Activated naive CD4-positive, alpha-beta T cell treated with anti-CD3 and anti-CD28 coated beads for 36 hours (primary cell): ENCODE data around the gene KLHL12. TPM values are rescaled to one million over a fixed set of nuclear protein-coding genes. Genes with fewer than 3 reads are reported as not detected.
"Not testable (repeated sequence)": the region's sequence is repeated elsewhere in the genome, so short reads cannot be mapped to it uniquely, and the experiment has no call there.

Experiments used
- CTCF ChIA-PET: fragments of 350-600 bp; sonication (Branson Sonifier 250); formaldehyde crosslinking; loops from one replicate; lab custom pipeline; 2021; ENCODE audit warnings: antibody characterized with exemption; lab: Charles Lee
- DNase-seq: peaks from one replicate; pipeline ENCODE4 v3.0.0-alpha.2; 2020
- H3K27ac Mint-ChIP-seq: one replicate; pipeline ENCODE4 v1.8.0; 2021; ENCODE audit warnings: mild to moderate bottlenecking, mixed read lengths
- H3K27me3 Mint-ChIP-seq: one replicate; pipeline ENCODE4 v1.8.0; 2021; ENCODE audit warnings: low read depth, mixed read lengths
- H3K36me3 Mint-ChIP-seq: one replicate; pipeline ENCODE4 v1.8.0; 2021; ENCODE audit warnings: low read depth, mixed read lengths
- H3K4me1 Mint-ChIP-seq: one replicate; pipeline ENCODE4 v1.8.0; 2021; ENCODE audit warnings: low read depth, mixed read lengths
- H3K4me3 Mint-ChIP-seq: one replicate; pipeline ENCODE4 v1.8.0; 2021; ENCODE audit warnings: mild to moderate bottlenecking, moderate library complexity, mixed read lengths
- H3K9me3 Mint-ChIP-seq: one replicate; pipeline ENCODE4 v1.8.0; 2021; ENCODE audit warnings: mixed read lengths
- intact Hi-C: fragments of 100-400 bp; cut with micrococcal nuclease; formaldehyde crosslinking; loops from one replicate; pipeline ENCODE4 v1.15.1; 2023
- total RNA-seq, 2 experiments: library from RNA; stranded (reverse); gene quantifications; one replicate each; pipeline ENCODE4 v1.2.3, GENCODE V29; 2021

The KLHL12 gene
- total RNA-seq, 2 experiments from 2014 or later, result 42.5 to 42.6 TPM

DNA sequence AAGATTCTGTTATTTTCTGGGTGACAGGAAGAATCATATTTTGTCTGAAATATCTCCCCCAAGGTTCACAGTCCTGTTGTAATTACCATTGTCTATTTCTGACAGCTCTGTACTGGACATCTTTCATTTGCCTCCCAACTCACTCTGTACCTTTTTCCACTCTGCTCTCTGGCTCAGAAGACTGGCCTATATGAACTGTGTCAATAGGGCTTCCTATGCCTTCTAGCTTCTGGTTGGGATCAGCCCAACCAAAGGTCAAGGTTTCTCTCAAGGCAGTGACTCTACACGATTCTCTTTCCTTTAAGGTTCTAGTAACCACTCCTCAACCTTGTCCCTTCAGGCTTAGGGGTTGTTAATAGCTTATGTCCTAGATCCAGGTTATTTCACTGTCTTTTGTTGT, 17.5 kb downstream of the KLHL12 start:
- intact Hi-C loops, result no loop called here
- no peak for DNase-seq
- H3K27me3 Mint-ChIP-seq, result no peaks in the 10 kb centered on the region
- H3K4me3 Mint-ChIP-seq, result no peak overlapping the region
- H3K27ac Mint-ChIP-seq, result no peak overlapping the region
- H3K9me3 Mint-ChIP-seq, result no peaks in the 10 kb centered on the region
- no peaks in the 10 kb centered on the region for H3K4me1 Mint-ChIP-seq
- CTCF ChIA-PET, result no interaction called here
- H3K36me3 Mint-ChIP-seq, result peaks cover 36% of the 10 kb centered on the region

DNA sequence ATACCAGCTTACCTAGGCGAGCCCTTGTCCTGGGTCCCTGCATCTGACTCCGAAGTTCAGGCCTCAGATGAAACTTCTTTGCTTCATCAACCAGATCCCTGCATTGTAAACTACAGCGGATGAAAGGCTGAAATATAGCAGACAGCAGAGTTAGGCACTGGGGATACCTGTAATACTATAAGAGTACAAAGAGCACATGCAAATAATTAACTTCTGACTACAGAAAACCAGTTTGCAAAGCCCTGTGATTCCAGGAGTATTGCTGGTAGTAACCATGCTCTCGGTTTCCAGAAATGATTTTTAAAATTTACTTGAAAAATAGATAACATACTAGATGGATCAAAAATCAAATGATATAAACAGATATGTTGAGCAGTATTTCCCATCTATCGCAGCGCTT, 18.0 kb downstream of the KLHL12 start:
- no peak for DNase-seq
- CTCF ChIA-PET, result no interaction called here
- H3K9me3 Mint-ChIP-seq, result no peaks in the 10 kb centered on the region
- no peak overlapping the region for H3K4me3 Mint-ChIP-seq
- H3K4me1 Mint-ChIP-seq, result no peaks in the 10 kb centered on the region
- peaks cover 36% of the 10 kb centered on the region for H3K36me3 Mint-ChIP-seq
- no peaks in the 10 kb centered on the region for H3K27me3 Mint-ChIP-seq
- no peak overlapping the region for H3K27ac Mint-ChIP-seq
- intact Hi-C loops, result no loop called here

DNA sequence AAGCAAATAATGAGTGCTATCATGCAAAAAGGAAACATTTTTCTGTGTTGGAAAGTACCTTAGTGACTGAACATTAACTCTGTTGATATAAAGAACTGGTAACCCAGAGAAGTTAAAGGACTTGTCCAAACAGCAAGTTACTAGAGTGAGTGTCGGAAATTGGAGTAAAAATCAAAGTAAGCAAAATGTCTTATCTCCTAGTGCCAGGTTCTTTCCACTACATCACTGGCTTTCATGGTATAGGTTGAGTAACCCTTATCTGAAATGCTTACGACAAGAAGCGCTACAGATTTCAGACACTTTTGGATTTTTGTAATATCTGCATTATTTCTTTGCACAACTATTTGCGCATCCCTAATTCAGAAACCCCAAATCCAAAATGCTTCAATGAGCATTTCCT, 21.7 kb downstream of the KLHL12 start:
- DNase-seq, result no peak
- CTCF ChIA-PET, result interaction anchor here (0.6 kb wide), 1 partner anchor 158 kb away, joined by 5 read pairs; no protein-coding TSS in a partner anchor
- Mint-ChIP-seq H3K4me3 (no peak overlapping the region), H3K27me3 (no peaks in the 10 kb centered on the region), H3K9me3 (no peaks in the 10 kb centered on the region), H3K4me1 (no peaks in the 10 kb centered on the region), H3K27ac (no peak overlapping the region), H3K36me3 (peaks cover 22% of the 10 kb centered on the region)
- intact Hi-C loops, result no loop called here

DNA sequence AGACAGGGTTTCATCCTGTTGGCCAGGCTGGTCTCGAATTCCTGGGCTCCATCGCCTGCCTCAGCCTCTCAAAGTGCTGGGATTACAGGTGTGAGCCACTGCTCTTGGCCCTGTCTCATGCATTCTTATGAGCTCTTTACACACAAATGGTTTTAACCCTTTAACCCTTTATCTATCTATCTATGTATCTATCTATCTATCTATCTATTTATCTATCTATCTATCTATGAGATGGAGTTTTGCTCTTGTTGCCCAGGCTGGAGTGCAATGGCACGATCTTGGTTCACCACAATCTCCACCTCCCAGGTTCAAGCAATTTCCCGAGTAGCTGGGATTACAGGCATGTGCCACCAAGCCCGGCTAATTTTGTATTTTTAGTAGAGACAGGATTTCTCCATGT, 23.2 kb downstream of the KLHL12 start:
- H3K4me3 Mint-ChIP-seq, H3K4me1 Mint-ChIP-seq, DNase-seq, H3K9me3 Mint-ChIP-seq, H3K27ac Mint-ChIP-seq, H3K27me3 Mint-ChIP-seq, intact Hi-C loops, CTCF ChIA-PET: not testable (repeated sequence)
- peaks cover 17% of the 10 kb centered on the region for H3K36me3 Mint-ChIP-seq

DNA sequence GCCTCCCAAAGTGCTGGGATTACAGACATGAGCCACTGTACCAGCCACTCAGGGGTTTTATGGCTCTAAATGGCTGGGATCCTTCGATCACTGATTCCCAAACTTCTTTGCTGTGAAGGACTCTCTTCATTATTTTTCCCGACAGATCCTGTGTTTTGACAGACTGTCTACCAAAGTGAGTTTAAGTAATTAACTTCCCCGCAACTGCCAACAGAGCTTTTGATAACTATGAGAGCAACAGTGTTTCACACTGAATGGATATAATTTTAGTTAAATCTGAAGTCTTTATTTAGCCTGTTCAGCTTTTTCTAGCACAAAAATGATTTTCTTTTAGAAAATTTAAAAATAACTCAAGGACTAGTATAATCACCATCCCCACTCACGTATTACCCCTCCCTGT, 25.5 kb downstream of the KLHL12 start:
- Mint-ChIP-seq H3K4me3 (no peak overlapping the region), H3K4me1 (no peaks in the 10 kb centered on the region), H3K36me3 (peaks cover 22% of the 10 kb centered on the region), H3K27me3 (no peaks in the 10 kb centered on the region), H3K27ac (no peak overlapping the region), H3K9me3 (no peaks in the 10 kb centered on the region)
- CTCF ChIA-PET, result no interaction called here
- no peak for DNase-seq
- intact Hi-C loops, result no loop called here

DNA sequence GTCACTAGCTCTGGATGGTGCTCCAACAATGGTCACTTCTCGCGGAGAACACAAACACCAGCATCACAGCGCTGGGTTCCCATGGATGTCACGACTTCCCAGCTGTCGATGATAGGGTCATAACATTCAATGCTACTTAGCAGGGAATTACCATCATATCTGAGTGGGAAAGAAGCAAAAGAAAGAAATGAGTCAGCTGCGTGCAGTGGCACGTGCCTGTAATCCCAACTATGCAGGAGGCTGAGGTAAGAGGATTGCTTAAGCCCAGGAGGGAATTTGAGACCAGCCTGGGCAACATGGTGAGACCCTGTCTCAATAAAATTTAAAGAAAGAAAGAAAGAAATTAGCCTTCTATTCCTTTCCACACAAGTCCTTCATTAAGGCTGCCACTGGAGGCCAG, 34.5 kb downstream of the KLHL12 start:
- Mint-ChIP-seq H3K9me3 (no peaks in the 10 kb centered on the region), H3K4me3 (no peak overlapping the region), H3K4me1 (peaks cover 13% of the 10 kb centered on the region), H3K27me3 (no peaks in the 10 kb centered on the region), H3K36me3 (peaks cover 16% of the 10 kb centered on the region), H3K27ac (no peak overlapping the region)
- CTCF ChIA-PET, result no interaction called here
- no peak for DNase-seq
- intact Hi-C loops, result no loop called here

DNA sequence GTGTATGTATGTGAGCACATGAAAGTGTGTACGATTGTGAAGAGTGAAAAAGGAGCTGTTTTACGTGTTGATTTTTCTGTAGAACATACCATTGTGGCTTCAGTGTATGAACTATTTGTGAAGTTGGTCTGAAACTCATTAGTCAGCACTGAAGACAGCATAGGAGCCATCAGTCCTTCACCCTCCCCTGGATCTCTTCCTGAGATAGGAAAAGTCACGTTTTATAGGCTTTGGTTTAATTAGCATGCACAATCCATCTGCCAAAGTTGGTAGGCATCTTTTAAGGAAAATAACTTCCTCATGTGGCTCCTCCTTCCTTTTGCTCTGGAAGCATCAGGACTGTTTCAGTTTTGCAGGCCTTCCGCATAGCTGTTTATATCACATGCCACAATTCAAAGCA, 36.6 kb downstream of the KLHL12 start:
- Mint-ChIP-seq H3K36me3 (peaks cover 12% of the 10 kb centered on the region), H3K4me1 (peaks cover 20% of the 10 kb centered on the region), H3K27me3 (no peaks in the 10 kb centered on the region), H3K9me3 (no peaks in the 10 kb centered on the region), H3K27ac (no peak overlapping the region), H3K4me3 (no peak overlapping the region)
- CTCF ChIA-PET, result interaction anchor here (0.8 kb wide), 1 partner anchor 110 kb away, joined by 3 read pairs; no protein-coding TSS in a partner anchor
- intact Hi-C loops, result no loop called here
- no peak for DNase-seq

DNA sequence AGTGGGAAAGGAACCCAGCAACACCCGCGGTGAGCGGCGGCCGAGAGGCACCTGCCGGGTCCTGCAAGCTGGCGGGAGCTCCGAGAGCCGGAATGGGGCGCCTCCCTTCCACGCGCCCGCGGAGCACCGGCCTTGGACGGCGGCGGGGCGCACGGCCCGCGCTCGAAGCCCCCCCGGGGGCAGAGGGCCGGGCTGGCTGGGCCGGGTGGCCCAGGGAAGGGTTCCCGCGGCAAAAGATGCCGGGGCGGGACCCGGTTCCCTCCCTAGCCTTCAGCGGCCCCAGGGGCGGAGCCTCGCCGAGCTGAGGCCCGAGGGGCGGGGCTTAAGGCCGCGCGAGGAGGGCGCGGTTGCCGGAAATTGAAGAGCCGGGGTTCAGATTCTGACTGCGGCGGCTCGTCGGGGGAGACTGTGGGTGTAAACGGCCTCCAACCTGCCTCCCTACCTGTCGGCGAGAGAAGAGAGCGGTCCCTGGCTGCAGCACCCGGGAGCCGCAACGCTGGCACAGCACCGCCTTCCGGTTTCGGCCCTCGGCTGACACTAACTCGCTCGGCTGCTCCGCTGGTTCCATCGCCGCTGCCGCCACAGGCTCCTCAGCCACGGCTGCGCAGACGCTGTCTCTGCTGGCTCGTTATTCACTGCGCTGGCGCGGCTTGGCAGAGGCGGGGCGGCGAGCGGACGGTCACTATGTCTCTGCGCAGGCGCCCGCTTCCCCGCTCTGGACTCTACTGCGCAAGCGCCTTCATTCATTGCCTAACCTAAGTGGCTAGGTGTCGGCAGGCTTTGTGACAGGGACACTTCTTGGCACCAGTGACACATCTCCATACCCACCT, 38.3 kb downstream of the KLHL12 start, which contains the start of gene RABIF:
TSS of gene RABIF (minus strand) at position 619 of the 830 bp plus-strand sequence. CDS start at position 568, 51 bp downstream.
- Mint-ChIP-seq H3K9me3 (no peaks in the 10 kb centered on the region), H3K27me3 (no peaks in the 10 kb centered on the region), H3K27ac (peak within 1 kb of the TSS; percentile 96), H3K4me1 (peaks cover 24% of the 10 kb centered on the region), H3K36me3 (peaks cover 8% of the 10 kb centered on the region), H3K4me3 (peak within 1 kb of the TSS; percentile 94)
- CTCF ChIA-PET, result interaction anchor here (0.5 kb wide), 1 partner anchor 322 kb away, joined by 3 read pairs; no protein-coding TSS in a partner anchor
- peak; percentile 97 for DNase-seq
- intact Hi-C loops, result loop anchor here (1.0 to 2.0 kb wide), 8 partner anchors 38 to 546 kb away; partner anchors contain the start of genes ADIPOR1, CYB5R1 and TMEM183A

DNA sequence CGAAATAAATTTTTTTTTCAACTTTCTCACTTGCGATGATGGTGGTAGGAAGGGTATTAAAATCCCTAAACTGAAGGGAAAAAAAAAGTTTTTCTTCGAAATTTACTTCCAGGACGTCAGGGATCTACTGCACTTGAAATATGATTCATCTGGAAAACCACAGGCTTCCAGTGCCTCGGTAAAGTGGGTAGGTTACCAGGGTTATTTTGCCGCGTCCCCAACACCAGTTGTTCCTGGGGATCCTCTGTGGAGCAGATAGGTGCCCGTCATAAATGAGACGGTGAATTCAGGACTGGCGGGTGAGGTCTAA, 38.9 kb downstream of the KLHL12 start:
- H3K27me3 Mint-ChIP-seq, result no peaks in the 10 kb centered on the region
- H3K4me3 Mint-ChIP-seq, result peak overlapping the region; percentile 94
- DNase-seq, result no peak
- H3K4me1 Mint-ChIP-seq, result peaks cover 24% of the 10 kb centered on the region
- peaks cover 7% of the 10 kb centered on the region for H3K36me3 Mint-ChIP-seq
- no peaks in the 10 kb centered on the region for H3K9me3 Mint-ChIP-seq
- intact Hi-C loops, result loop anchor here (1.0 to 2.0 kb wide), 2 partner anchors 119 to 440 kb away; partner anchors contain the start of gene TMEM183A
- CTCF ChIA-PET, result no interaction called here
- peak overlapping the region; percentile 91 for H3K27ac Mint-ChIP-seq

DNA sequence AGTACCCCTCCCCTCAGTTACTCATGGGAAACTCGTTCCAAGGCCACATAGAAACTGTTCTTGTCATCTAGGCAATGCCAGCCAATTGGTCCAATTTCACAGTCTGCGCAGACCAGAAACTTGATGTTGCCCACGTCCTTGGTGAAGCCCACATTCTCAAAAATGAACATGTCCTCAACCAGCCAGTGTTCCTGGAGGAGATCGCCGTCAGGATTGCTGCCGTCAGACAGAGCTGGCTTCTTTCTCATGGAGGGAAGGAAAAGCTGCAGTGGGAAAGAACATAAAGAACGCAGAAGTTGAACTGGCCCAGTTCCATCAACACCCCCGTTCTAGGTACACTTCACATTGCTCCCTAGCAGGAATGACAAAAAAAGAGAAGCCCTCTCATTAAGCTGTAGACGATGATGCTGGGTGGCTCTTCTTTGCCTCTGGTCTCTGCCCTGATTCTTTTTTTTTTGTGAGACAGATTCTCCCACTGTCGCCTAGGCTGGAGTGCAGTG, 46.0 kb downstream of the KLHL12 start:
- Mint-ChIP-seq H3K36me3 (peaks cover 2% of the 10 kb centered on the region), H3K4me1 (peaks cover 6% of the 10 kb centered on the region), H3K4me3 (no peak overlapping the region), H3K27ac (no peak overlapping the region), H3K9me3 (no peaks in the 10 kb centered on the region), H3K27me3 (no peaks in the 10 kb centered on the region)
- intact Hi-C loops, result no loop called here
- CTCF ChIA-PET, result interaction anchor here (0.5 to 1.5 kb wide), 2 partner anchors 10 to 307 kb away, joined by 3 read pairs; no protein-coding TSS in a partner anchor
- DNase-seq, result no peak

DNA sequence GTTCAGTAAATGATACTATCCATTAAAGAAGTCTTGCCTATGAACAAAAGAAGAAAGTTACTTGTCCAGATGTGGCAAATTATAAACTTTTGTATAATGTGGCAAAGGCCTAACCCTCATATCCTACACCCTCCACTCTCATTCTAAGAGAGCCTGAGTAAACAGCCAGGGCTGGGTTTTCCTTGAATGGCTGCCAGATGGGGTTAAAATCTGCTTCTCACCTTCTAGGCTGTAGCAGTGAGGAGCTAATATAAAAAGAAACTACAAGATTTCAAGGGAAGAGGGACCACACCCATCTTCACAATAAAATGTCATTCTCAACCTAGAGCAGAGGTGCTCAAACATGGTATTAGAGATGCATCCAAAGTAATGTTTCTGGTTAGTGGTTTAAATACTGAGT, 47.0 kb downstream of the KLHL12 start:
- Mint-ChIP-seq H3K4me1 (peaks cover 4% of the 10 kb centered on the region), H3K4me3 (no peak overlapping the region), H3K27ac (no peak overlapping the region), H3K27me3 (no peaks in the 10 kb centered on the region), H3K36me3 (peaks cover 2% of the 10 kb centered on the region), H3K9me3 (no peaks in the 10 kb centered on the region)
- intact Hi-C loops, result no loop called here
- CTCF ChIA-PET, result interaction anchor here (1.5 kb wide), 1 partner anchor 9 kb away, joined by 3 read pairs; no protein-coding TSS in a partner anchor
- DNase-seq, result no peak

DNA sequence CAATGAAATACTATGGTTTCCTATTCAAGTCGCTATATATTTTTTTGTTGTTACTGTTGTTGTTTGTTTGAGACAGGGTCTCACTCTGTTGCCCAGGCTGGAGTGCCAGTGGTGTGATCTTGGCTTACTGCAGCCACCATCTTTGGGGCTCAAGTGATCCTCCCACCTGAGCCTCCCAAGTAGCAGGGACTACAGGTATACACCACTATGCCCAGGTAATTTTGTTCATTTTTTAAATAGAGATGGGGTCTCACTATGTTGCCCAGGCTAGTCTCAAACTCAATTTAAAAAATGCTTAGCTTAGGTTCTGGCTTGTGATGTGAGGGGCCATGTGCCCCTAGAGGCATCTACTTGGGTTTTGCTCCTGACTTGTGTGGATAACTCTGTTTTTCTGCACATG, 47.9 kb downstream of the KLHL12 start:
- DNase-seq, result no peak
- CTCF ChIA-PET, result interaction anchor here (0.6 kb wide), 1 partner anchor 118 kb away, joined by 3 read pairs; no protein-coding TSS in a partner anchor
- Mint-ChIP-seq H3K4me1 (no peaks in the 10 kb centered on the region), H3K9me3 (no peaks in the 10 kb centered on the region), H3K27me3 (no peaks in the 10 kb centered on the region), H3K36me3 (peaks cover 2% of the 10 kb centered on the region), H3K27ac (no peak overlapping the region), H3K4me3 (no peak overlapping the region)
- intact Hi-C loops, result no loop called here
